ENCODE measurements around the gene PRDM7. TPM values are rescaled to one million over a fixed set of nuclear protein-coding genes. Genes with fewer than 3 reads are reported as not detected.

PRDM7 gene
- total and polyA plus RNA-seq, 7 donors = not detected

- intact Hi-C loops (cut with DNase I) = no loop called here
- Histone ChIP-seq H3K36me3 (no peaks in the 10 kb centered on the region), H3K9me3 (no peaks in the 10 kb centered on the region), H3K27ac (peak overlapping the region in 2 of 4 donors; percentile 4 to 48), H3K27me3 (peaks cover 0 to 38% (median 25%) of the 10 kb centered on the region in 3 donors), H3K4me3 (peak overlapping the region; percentile 12 to 53 (median 42)), H3K4me1 (peaks cover 0 to 17% (median 13%) of the 10 kb centered on the region in 4 donors)
- DNase-seq = peak; percentile 90
- TF ChIP-seq EP300 (IDR thresholded peaks at IDR 0.05) (no peak), POLR2AphosphoS5 (IDR thresholded peaks at IDR 0.05) (no peak), POLR2A (IDR thresholded peaks at IDR 0.05) (no peak)
- TF ChIP-seq, protein P1, sequence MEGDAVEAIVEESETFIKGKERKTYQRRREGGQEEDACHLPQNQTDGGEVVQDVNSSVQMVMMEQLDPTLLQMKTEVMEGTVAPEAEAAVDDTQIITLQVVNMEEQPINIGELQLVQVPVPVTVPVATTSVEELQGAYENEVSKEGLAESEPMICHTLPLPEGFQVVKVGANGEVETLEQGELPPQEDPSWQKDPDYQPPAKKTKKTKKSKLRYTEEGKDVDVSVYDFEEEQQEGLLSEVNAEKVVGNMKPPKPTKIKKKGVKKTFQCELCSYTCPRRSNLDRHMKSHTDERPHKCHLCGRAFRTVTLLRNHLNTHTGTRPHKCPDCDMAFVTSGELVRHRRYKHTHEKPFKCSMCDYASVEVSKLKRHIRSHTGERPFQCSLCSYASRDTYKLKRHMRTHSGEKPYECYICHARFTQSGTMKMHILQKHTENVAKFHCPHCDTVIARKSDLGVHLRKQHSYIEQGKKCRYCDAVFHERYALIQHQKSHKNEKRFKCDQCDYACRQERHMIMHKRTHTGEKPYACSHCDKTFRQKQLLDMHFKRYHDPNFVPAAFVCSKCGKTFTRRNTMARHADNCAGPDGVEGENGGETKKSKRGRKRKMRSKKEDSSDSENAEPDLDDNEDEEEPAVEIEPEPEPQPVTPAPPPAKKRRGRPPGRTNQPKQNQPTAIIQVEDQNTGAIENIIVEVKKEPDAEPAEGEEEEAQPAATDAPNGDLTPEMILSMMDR (IDR thresholded peaks at IDR 0.05) = no peak
- WGBS, 2 donors = 3 to 4% methylated on average over 40 of the region's 40 CpGs
These were observed 30.0 kb downstream of the PRDM7 start for GRCh38 chr16:90046971-90047713.

DNA sequence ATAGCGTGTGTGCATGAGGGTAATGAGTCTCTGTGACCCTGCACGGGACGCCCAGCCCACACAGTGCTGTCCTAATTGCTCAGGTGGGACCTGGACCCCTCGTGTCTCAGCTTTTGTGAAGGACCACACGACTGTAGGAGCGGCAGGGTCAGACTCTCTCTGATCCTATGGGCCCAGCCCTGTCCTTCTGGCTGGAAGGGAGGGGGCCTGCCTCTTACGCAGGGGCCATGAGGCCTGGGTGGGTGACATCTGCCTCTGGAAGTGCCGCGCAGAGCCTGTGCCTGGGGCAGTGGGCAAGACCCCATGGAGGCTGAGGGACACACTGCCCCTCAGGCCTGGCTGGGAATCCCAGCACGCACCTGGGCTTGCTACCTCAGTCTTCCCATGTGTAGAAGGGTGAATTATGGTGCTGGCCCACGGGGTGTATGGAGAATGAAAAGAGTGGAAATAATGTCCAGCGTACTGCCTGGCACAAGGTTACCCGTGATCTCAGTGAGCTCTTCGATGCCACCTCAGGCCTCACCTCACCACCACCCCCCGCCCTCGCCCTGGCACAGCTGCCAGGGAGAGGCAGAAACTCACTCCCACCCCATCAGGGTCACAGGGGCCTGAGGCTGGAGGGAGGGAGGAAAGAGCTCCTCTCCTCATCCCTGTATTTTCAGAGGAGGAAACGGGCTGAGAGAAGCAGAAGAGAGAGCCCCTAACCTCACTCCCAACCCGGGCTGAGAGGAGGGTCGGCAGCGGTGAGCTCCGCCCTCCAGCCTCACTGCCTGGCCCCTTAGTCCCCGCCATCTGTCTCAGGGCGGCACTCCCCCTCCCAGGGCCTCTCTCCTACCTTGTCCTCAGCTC is 30.8 kb downstream of the PRDM7 start:
- Histone ChIP-seq H3K27me3 (peaks cover 0 to 38% (median 25%) of the 10 kb centered on the region in 3 donors), H3K36me3 (no peaks in the 10 kb centered on the region), H3K27ac (peak overlapping the region in 1 of 4 donors; percentile 4), H3K4me3 (peak overlapping the region in 3 of 4 donors; percentile 40 to 53 (median 43)), H3K9me3 (no peaks in the 10 kb centered on the region), H3K4me1 (peaks cover 0 to 17% (median 13%) of the 10 kb centered on the region in 4 donors)
- DNase-seq = no peak
- intact Hi-C loops (cut with DNase I) = no loop called here
- TF ChIP-seq, protein P1 (IDR thresholded peaks at IDR 0.05) = no peak
- no peak for TF ChIP-seq POLR2AphosphoS5 (IDR thresholded peaks at IDR 0.05)
- TF ChIP-seq EP300 (IDR thresholded peaks at IDR 0.05) = no peak
- 44 to 49% methylated on average over 23 of the region's 23 CpGs for WGBS, 2 donors

DNA sequence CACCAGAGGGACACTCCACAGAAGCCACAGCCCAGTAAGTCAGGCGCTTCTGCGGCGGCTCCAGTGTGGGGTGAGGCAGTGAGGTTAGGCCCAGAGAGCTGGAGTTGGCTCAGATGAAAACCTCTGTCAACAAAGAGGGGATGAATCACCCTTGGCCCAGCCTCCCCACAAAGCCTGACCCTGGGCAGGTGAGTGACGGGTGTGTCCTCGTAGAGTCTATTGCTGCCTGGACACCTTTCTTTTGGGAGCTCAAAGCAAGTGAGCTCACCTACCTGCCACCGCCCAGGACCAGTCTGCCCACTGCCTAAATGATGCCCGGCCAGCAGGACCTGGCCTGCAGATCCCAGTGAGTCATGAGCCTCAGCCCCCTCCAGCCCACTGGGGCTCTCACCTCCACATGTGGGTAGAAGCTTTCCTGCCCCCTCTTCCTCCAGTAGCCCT is 33.0 kb downstream of the PRDM7 start:
- peaks cover 0 to 17% (median 13%) of the 10 kb centered on the region in 4 donors for H3K4me1 ChIP-seq
- H3K9me3 ChIP-seq = no peaks in the 10 kb centered on the region
- DNase-seq = no peak
- intact Hi-C loops (cut with DNase I) = no loop called here
- TF ChIP-seq POLR2AphosphoS5 (IDR thresholded peaks at IDR 0.05) = no peak
- TF ChIP-seq POLR2A (IDR thresholded peaks at IDR 0.05) = no peak
- TF ChIP-seq EP300 (IDR thresholded peaks at IDR 0.05) = no peak
- TF ChIP-seq, protein P1 (IDR thresholded peaks at IDR 0.05) = no peak
- no peak overlapping the region for H3K27ac ChIP-seq
- 27 to 76% methylated on average over 7 of the region's 7 CpGs for WGBS, 2 donors
- H3K4me3 ChIP-seq = no peak overlapping the region
- peaks cover 10 to 14% (median 11%) of the 10 kb centered on the region in 4 donors for H3K36me3 ChIP-seq
- H3K27me3 ChIP-seq = peaks cover 0 to 29% (median 20%) of the 10 kb centered on the region in 3 donors

DNA sequence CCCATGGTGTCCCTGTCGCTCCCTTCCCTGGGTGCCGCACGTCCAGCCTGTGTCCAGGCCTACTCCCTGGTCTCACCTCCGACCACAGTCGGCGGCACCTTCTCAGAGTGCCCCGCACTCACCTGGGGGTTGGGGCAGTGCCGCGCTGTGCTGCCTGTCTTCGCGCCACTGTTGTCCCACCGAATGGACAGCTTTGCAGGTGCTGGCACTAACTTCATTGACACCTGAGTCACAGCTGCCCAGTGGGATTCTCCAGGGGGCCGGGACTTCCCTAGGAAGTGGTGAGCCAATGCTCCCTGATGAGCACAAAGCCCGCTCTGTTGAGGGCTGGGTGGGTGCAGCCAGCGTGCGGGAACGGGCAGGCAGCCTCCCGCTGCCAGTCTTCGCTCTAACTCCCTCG is 33.6 kb downstream of the PRDM7 start:
- no peak for DNase-seq
- no peak overlapping the region for H3K27ac ChIP-seq
- H3K36me3 ChIP-seq = peaks cover 10 to 20% (median 11%) of the 10 kb centered on the region in 4 donors
- no peak overlapping the region for H3K4me3 ChIP-seq
- TF ChIP-seq POLR2A (IDR thresholded peaks at IDR 0.05) (no peak), POLR2AphosphoS5 (IDR thresholded peaks at IDR 0.05) (no peak), EP300 (IDR thresholded peaks at IDR 0.05) (no peak)
- TF ChIP-seq, protein P1 (IDR thresholded peaks at IDR 0.05) = no peak
- H3K9me3 ChIP-seq = no peaks in the 10 kb centered on the region
- H3K4me1 ChIP-seq = peaks cover 0 to 17% (median 13%) of the 10 kb centered on the region in 4 donors
- intact Hi-C loops (cut with DNase I) = no loop called here
- WGBS, 2 donors = 84 to 94% methylated on average over 20 of the region's 20 CpGs
- H3K27me3 ChIP-seq = peaks cover 0 to 23% (median 20%) of the 10 kb centered on the region in 3 donors
